Measurements from ENCODE around the gene MCF2L. TPM values are rescaled to one million over a fixed set of nuclear protein-coding genes. Genes with fewer than 3 reads are reported as not detected.

Gene MCF2L
- total RNA-seq, 2 experiments from 2014 or later: 2.8 to 16.4 TPM

DNA sequence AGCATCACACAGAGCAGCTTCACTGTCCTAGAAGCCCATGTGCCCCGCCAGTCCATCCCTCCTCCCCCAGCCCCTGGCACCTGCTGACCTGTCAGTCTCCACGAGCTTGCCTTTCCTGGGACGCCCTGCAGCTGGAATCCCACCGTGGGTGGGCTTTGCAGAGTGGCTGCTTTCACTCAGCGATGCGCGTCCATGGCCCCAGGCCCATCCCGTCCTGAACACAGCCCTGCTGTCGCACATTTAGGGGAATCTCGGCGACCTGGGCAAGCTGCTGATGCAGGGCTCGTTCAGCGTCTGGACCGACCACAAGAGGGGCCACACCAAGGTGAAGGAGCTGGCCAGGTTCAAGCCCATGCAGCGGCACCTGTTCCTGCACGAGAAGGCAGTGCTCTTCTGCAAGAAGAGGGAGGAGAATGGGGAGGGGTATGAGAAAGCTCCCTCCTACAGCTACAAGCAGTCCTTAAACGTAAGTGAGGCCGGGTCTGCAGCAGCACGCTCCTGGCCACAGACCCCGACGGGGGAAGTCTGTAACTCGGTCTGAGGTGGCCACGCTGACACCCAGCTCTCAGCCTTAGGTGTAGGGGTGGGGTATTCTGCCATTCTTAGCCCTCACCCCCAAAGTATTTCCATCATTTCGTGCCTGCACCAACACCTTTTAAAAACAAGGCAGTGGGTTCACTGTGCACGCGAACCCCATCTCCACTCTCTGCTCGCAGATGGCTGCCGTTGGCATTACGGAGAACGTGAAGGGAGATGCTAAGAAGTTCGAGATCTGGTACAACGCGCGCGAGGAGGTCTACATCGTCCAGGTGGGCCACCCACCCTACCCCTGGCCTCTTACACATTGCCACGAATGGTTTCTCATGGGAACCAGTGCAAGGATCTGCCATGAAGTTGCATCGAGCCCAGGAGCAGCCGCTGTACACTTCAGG is 118.2 kb downstream of the MCF2L start:
- no peaks in the 10 kb centered on the region for H3K9me2 ChIP-seq (ENCODE audit: insufficient read depth, low read length)
- H3K4me2 ChIP-seq (ENCODE audit: low read length): no peak overlapping the region
- no peak overlapping the region for H3K27ac ChIP-seq (ENCODE audit: low read depth, low read length, poor library complexity, severe bottlenecking)
- H3K36me3 ChIP-seq (ENCODE audit: insufficient read depth, low read length): no peaks in the 10 kb centered on the region
- intact Hi-C loops (cut with micrococcal nuclease; ENCODE audit: unreplicated experiment): no loop called here
- TF ChIP-seq, protein P1, sequence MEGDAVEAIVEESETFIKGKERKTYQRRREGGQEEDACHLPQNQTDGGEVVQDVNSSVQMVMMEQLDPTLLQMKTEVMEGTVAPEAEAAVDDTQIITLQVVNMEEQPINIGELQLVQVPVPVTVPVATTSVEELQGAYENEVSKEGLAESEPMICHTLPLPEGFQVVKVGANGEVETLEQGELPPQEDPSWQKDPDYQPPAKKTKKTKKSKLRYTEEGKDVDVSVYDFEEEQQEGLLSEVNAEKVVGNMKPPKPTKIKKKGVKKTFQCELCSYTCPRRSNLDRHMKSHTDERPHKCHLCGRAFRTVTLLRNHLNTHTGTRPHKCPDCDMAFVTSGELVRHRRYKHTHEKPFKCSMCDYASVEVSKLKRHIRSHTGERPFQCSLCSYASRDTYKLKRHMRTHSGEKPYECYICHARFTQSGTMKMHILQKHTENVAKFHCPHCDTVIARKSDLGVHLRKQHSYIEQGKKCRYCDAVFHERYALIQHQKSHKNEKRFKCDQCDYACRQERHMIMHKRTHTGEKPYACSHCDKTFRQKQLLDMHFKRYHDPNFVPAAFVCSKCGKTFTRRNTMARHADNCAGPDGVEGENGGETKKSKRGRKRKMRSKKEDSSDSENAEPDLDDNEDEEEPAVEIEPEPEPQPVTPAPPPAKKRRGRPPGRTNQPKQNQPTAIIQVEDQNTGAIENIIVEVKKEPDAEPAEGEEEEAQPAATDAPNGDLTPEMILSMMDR (conservative IDR thresholded peaks at IDR 0.05; ENCODE audit: low read length): no peak
- no peak for TF ChIP-seq EZH2phosphoT487 (IDR thresholded peaks at IDR 0.05; ENCODE audit: borderline replicate concordance, low read depth, low read length)
- no peaks in the 10 kb centered on the region for H3K79me2 ChIP-seq (ENCODE audit: insufficient read depth, low read depth, low read length)
- ChIA-PET POLR2A (interaction anchor here (0.6 kb wide), 1 partner anchor 296 kb away, joined by 3 read pairs; no protein-coding TSS in a partner anchor), CTCF (ENCODE audit: unreplicated experiment) (no interaction called here)
- no peaks in the 10 kb centered on the region for H3K9me3 ChIP-seq (ENCODE audit: low read length)
- H3K4me1 ChIP-seq (ENCODE audit: insufficient read depth, low read length, poor library complexity, severe bottlenecking): no peaks in the 10 kb centered on the region
- no peaks in the 10 kb centered on the region for H4K20me1 ChIP-seq (ENCODE audit: insufficient read depth, low read length)
- BruUV-seq (replicated peaks): no TSS peak
- no peak for DNase-seq (ENCODE audit: low spot score)
- H2AFZ ChIP-seq (ENCODE audit: low read length): no peak overlapping the region
- no peak overlapping the region for H3K4me3 ChIP-seq (ENCODE audit: low read depth, low read length, poor library complexity, severe bottlenecking)

DNA sequence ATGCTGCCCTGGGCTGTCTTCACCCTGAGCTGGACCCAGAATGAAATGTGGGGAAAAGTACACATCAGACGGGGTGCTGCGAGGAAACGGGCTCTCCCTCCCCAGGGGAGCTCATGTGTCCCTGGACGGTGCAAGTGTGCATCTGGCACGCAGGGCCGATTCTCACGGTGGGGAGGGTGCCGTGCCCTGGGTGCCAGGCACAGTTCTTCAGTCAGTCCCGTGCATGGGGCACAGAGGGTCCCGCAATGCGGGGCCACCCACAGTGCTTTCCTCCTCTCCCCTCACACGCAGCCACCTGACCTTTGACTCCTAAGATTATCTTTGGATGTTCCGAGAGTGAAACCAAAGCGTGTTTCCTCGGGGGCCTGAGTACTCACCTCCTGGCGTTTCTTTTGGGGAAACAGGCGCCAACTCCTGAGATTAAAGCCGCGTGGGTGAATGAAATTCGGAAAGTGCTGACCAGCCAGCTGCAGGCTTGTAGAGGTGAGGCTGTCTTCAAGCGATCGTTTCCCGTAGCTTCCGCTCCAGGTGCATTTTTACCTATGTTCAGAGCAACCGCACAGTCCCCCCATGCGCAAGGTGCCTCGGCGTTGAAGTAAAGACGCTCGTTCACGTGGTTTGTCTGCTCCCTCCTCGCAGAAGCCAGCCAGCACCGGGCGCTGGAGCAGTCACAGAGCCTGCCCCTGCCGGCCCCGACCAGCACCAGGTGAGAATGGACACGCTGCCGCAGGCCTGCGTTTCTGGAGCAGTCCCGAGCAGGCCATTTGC is 119.1 kb downstream of the MCF2L start:
- Histone ChIP-seq H3K4me2 (ENCODE audit: low read length) (no peak overlapping the region), H3K36me3 (ENCODE audit: insufficient read depth, low read length) (no peaks in the 10 kb centered on the region), H3K79me2 (ENCODE audit: insufficient read depth, low read depth, low read length) (no peaks in the 10 kb centered on the region), H3K9me3 (ENCODE audit: low read length) (no peaks in the 10 kb centered on the region), H3K4me3 (ENCODE audit: low read depth, low read length, poor library complexity, severe bottlenecking) (no peak overlapping the region), H3K27ac (ENCODE audit: low read depth, low read length, poor library complexity, severe bottlenecking) (no peak overlapping the region), H2AFZ (ENCODE audit: low read length) (no peak overlapping the region), H3K9me2 (ENCODE audit: insufficient read depth, low read length) (no peaks in the 10 kb centered on the region), H3K4me1 (ENCODE audit: insufficient read depth, low read length, poor library complexity, severe bottlenecking) (no peaks in the 10 kb centered on the region), H4K20me1 (ENCODE audit: insufficient read depth, low read length) (no peaks in the 10 kb centered on the region)
- no TSS peak for BruUV-seq (replicated peaks)
- no peak for DNase-seq (ENCODE audit: low spot score)
- TF ChIP-seq, protein P1 (conservative IDR thresholded peaks at IDR 0.05; ENCODE audit: low read length): no peak
- no peak for TF ChIP-seq EZH2phosphoT487 (IDR thresholded peaks at IDR 0.05; ENCODE audit: borderline replicate concordance, low read depth, low read length)
- CTCF ChIA-PET (ENCODE audit: unreplicated experiment): no interaction called here
- intact Hi-C loops (cut with micrococcal nuclease; ENCODE audit: unreplicated experiment): no loop called here
- POLR2A ChIA-PET: no interaction called here

Measured in OCI-LY7 (cell line).